ENCODE data around the gene CCDC102A. TPM values are rescaled to one million over a fixed set of nuclear protein-coding genes. Genes with fewer than 3 reads are reported as not detected.

Gene CCDC102A
- total RNA-seq, 1 donor from 2014 or later, result 7.8 TPM

DNA sequence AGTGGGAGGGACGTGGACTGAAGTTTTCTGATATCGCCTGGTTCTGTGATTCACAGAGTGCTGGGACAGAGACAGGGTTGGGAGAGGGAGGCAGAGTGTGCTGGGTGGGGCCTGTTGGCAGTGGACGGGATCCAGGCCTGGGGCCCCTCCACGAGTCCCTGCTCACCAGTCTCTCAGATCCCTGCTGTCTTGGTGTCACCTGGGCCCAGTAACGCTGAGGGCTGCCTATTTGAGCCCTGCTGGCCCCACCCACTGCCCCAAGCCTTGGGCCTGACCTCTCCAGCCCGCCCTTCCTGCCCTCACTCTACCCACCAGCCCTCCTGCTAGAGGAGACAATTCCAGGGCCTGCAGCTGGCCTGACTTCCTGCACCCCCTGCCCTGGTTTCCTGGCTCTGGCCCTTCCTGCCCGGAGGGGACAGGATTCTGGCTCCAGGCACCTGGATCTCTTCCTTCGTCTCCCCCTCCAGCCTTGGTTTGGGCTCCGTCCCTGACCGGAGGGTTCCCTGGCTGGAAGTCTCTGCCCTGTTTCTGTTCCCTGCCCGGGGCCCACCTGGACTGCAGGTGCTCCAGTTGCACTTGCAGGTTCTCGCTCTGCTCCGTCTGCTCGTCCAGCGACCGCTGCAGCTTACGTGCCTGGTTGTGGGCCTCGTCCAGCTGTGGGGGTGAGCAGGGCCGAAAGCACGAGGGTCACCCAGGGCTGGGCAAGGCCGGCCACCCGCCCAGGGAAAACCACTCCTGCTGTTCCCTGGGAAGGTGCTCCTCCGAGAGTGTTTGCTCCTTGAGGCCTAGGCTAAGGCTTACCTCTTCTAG, 21.4 kb downstream of the CCDC102A start:
- H3K27ac ChIP-seq (ENCODE audit: low read depth, low read length), result no peak overlapping the region
- H3K36me3 ChIP-seq (ENCODE audit: control insufficient read depth in 3 of 3, insufficient read depth in 3 of 3, low read length in 3 of 3), result peaks cover 0 to 7% (median 5%) of the 10 kb centered on the region in 3 donors
- H3K4me3 ChIP-seq (ENCODE audit: low read length in 3 of 3), result no peak overlapping the region
- no peaks in the 10 kb centered on the region for H3K9me3 ChIP-seq (ENCODE audit: control insufficient read depth in 3 of 3, low read length in 3 of 3)
- H3K9ac ChIP-seq (ENCODE audit: low read depth in 1 of 3, low read length in 3 of 3), result no peak overlapping the region
- peaks cover 3 to 5% (median 3%) of the 10 kb centered on the region in 3 donors for H3K4me1 ChIP-seq (ENCODE audit: control insufficient read depth in 3 of 3, insufficient read depth in 3 of 3, low read length in 3 of 3)
- H3K27me3 ChIP-seq (ENCODE audit: control insufficient read depth in 3 of 3, insufficient read depth in 3 of 3, low read length in 3 of 3), result no peaks in the 10 kb centered on the region

GRCh38 chr16:57514371-57514770, 22.0 kb downstream of the CCDC102A start:
- Histone ChIP-seq H3K4me1 (ENCODE audit: control insufficient read depth in 3 of 3, insufficient read depth in 3 of 3, low read length in 3 of 3) (peaks cover 3 to 5% (median 3%) of the 10 kb centered on the region in 3 donors), H3K36me3 (ENCODE audit: control insufficient read depth in 3 of 3, insufficient read depth in 3 of 3, low read length in 3 of 3) (peaks cover 0 to 7% (median 5%) of the 10 kb centered on the region in 3 donors), H3K27me3 (ENCODE audit: control insufficient read depth in 3 of 3, insufficient read depth in 3 of 3, low read length in 3 of 3) (no peaks in the 10 kb centered on the region), H3K9ac (ENCODE audit: low read depth in 1 of 3, low read length in 3 of 3) (no peak overlapping the region), H3K4me3 (ENCODE audit: low read length in 3 of 3) (no peak overlapping the region), H3K9me3 (ENCODE audit: control insufficient read depth in 3 of 3, low read length in 3 of 3) (no peaks in the 10 kb centered on the region), H3K27ac (ENCODE audit: low read depth, low read length) (no peak overlapping the region)

DNA sequence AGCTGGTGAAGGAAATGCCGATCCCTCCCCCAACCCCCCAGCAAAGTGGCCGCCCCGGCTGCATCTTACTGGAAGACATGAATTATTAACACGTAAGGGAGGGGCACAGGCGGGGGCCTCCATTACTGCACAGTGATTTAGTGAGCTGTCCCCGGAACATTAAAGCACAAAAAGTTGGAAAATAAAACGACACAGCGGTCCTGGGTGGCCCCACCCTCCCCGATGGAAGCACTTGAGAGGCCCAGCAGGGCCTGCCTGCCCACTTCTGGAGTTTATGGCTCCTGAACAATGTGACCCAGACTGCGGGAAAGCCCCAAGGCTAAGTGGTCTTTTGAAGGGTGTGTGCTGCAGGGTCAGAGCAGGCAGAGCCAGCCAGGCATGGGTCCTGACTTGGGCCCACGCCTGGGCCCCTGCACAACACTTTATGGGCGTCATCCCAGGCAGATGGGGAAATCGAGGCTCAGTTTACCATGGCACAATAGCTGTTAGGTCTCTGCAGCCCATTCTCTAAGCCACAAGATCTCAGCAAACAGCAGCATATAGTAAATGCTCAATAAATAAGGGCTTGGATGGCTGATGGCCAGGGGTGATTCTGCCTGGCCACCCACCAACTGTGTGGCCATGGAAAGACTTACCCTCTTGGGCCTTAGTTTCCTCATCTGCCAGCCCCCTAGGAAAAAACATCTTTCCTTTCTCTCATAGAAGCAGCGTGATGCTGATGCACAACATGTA, 22.8 kb downstream of the CCDC102A start:
- Histone ChIP-seq H3K4me1 (ENCODE audit: control insufficient read depth in 3 of 3, insufficient read depth in 3 of 3, low read length in 3 of 3) (peaks cover 3 to 5% (median 3%) of the 10 kb centered on the region in 3 donors), H3K9ac (ENCODE audit: low read depth in 1 of 3, low read length in 3 of 3) (no peak overlapping the region), H3K9me3 (ENCODE audit: control insufficient read depth in 3 of 3, low read length in 3 of 3) (no peaks in the 10 kb centered on the region), H3K27ac (ENCODE audit: low read depth, low read length) (no peak overlapping the region), H3K4me3 (ENCODE audit: low read length in 3 of 3) (no peak overlapping the region), H3K36me3 (ENCODE audit: control insufficient read depth in 3 of 3, insufficient read depth in 3 of 3, low read length in 3 of 3) (peaks cover 0 to 7% (median 5%) of the 10 kb centered on the region in 3 donors), H3K27me3 (ENCODE audit: control insufficient read depth in 3 of 3, insufficient read depth in 3 of 3, low read length in 3 of 3) (peaks cover 0 to 1% (median under 1%) of the 10 kb centered on the region in 3 donors)

DNA sequence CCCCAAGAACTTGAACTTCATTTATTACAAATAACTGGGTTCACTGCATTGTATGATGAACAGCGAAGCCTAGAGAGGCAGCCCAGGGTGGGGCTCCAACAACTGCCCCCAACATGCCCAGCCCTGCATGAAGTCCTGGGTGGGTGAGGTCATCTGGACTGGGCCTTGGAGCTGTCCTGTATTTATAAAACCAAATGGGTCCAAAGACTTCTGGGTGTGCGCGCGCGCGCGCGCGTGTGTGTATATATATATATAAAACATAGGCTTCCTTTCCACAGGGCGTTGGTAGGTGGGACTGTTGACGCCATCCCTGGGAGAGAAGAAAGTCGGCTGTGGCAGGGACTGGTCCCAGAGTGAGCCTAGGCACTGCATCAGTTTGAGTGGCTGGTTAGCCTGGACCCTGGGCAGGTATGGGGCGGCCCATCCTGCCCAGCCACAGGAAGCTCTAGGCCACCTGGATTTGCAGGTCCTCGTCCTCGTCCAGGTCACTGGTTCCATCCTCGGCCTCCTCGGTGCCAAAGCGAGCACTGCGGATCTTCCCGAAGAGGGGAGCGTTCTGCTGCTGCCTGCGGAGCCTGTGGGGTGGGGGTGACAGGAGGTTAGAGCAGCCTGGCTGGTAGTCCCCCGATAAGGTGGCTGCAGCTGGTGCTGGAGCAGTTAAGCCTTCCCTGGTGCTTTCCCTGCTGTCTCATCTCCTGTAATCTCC, 23.9 kb downstream of the CCDC102A start:
- H3K27me3 ChIP-seq (ENCODE audit: control insufficient read depth in 3 of 3, insufficient read depth in 3 of 3, low read length in 3 of 3), result peaks cover 0 to 9% (median 5%) of the 10 kb centered on the region in 3 donors
- no peak overlapping the region for H3K27ac ChIP-seq (ENCODE audit: low read depth, low read length)
- no peaks in the 10 kb centered on the region for H3K9me3 ChIP-seq (ENCODE audit: control insufficient read depth in 3 of 3, low read length in 3 of 3)
- H3K4me3 ChIP-seq (ENCODE audit: low read length in 3 of 3), result no peak overlapping the region
- no peak overlapping the region for H3K9ac ChIP-seq (ENCODE audit: low read depth in 1 of 3, low read length in 3 of 3)
- peaks cover 3 to 5% (median 3%) of the 10 kb centered on the region in 3 donors for H3K4me1 ChIP-seq (ENCODE audit: control insufficient read depth in 3 of 3, insufficient read depth in 3 of 3, low read length in 3 of 3)
- peaks cover 0 to 3% (median 2%) of the 10 kb centered on the region in 3 donors for H3K36me3 ChIP-seq (ENCODE audit: control insufficient read depth in 3 of 3, insufficient read depth in 3 of 3, low read length in 3 of 3)

- Histone ChIP-seq H3K36me3 (ENCODE audit: control insufficient read depth in 3 of 3, insufficient read depth in 3 of 3, low read length in 3 of 3) (peaks cover 0 to 3% (median 2%) of the 10 kb centered on the region in 3 donors), H3K27me3 (ENCODE audit: control insufficient read depth in 3 of 3, insufficient read depth in 3 of 3, low read length in 3 of 3) (peaks cover 0 to 9% (median 5%) of the 10 kb centered on the region in 3 donors)
Measured at GRCh38 chr16:57510016-57510871, 26.1 kb downstream of the CCDC102A start.

GRCh38 chr16:57509231-57509923, 27.0 kb downstream of the CCDC102A start:
- Histone ChIP-seq H3K9ac (ENCODE audit: low read depth in 1 of 3, low read length in 3 of 3) (no peak overlapping the region), H3K9me3 (ENCODE audit: control insufficient read depth in 3 of 3, low read length in 3 of 3) (no peaks in the 10 kb centered on the region), H3K27ac (ENCODE audit: low read depth, low read length) (no peak overlapping the region), H3K36me3 (ENCODE audit: control insufficient read depth in 3 of 3, insufficient read depth in 3 of 3, low read length in 3 of 3) (peaks cover 0 to 3% (median 2%) of the 10 kb centered on the region in 3 donors), H3K4me3 (ENCODE audit: low read length in 3 of 3) (no peak overlapping the region), H3K27me3 (ENCODE audit: control insufficient read depth in 3 of 3, insufficient read depth in 3 of 3, low read length in 3 of 3) (peaks cover 0 to 9% (median 5%) of the 10 kb centered on the region in 3 donors), H3K4me1 (ENCODE audit: control insufficient read depth in 3 of 3, insufficient read depth in 3 of 3, low read length in 3 of 3) (no peaks in the 10 kb centered on the region)

More at GRCh38 chr16:57510016-57510871, 26.1 kb downstream of the CCDC102A start:
- Histone ChIP-seq H3K9ac (ENCODE audit: low read depth in 1 of 3, low read length in 3 of 3) (no peak overlapping the region), H3K4me3 (ENCODE audit: low read length in 3 of 3) (no peak overlapping the region), H3K4me1 (ENCODE audit: control insufficient read depth in 3 of 3, insufficient read depth in 3 of 3, low read length in 3 of 3) (peaks cover 3 to 5% (median 3%) of the 10 kb centered on the region in 3 donors), H3K9me3 (ENCODE audit: control insufficient read depth in 3 of 3, low read length in 3 of 3) (no peaks in the 10 kb centered on the region), H3K27ac (ENCODE audit: low read depth, low read length) (no peak overlapping the region)

DNA sequence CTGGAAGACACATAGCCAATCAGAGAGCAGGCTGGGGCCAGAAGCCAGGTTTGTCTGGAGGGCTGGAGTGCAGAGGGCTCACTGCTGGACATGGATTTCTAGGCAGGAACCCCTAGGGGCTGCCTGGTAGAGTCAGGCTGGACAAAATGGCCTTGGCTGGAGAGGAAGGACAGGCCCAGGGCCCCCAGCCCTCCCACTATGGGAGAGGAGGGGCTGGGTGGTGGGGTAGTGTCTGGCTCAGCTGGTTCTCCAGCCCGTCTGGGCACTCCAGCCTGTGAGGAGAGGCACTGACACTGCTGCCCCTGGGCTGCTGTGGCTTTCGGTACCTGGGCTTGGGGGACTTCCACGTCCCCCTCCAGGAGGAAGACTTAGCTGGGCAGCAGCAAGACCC, 28.3 kb downstream of the CCDC102A start:
- Histone ChIP-seq H3K9me3 (ENCODE audit: control insufficient read depth in 3 of 3, low read length in 3 of 3) (no peaks in the 10 kb centered on the region), H3K36me3 (ENCODE audit: control insufficient read depth in 3 of 3, insufficient read depth in 3 of 3, low read length in 3 of 3) (peaks cover 0 to 3% (median 2%) of the 10 kb centered on the region in 3 donors), H3K27ac (ENCODE audit: low read depth, low read length) (no peak overlapping the region), H3K4me1 (ENCODE audit: control insufficient read depth in 3 of 3, insufficient read depth in 3 of 3, low read length in 3 of 3) (no peaks in the 10 kb centered on the region), H3K4me3 (ENCODE audit: low read length in 3 of 3) (no peak overlapping the region), H3K27me3 (ENCODE audit: control insufficient read depth in 3 of 3, insufficient read depth in 3 of 3, low read length in 3 of 3) (peaks cover 4 to 15% (median 5%) of the 10 kb centered on the region in 3 donors), H3K9ac (ENCODE audit: low read depth in 1 of 3, low read length in 3 of 3) (no peak overlapping the region)

- no peak overlapping the region for H3K9ac ChIP-seq (ENCODE audit: low read depth in 1 of 3, low read length in 3 of 3)
- no peak overlapping the region for H3K27ac ChIP-seq (ENCODE audit: low read depth, low read length)
- H3K9me3 ChIP-seq (ENCODE audit: control insufficient read depth in 3 of 3, low read length in 3 of 3), result no peaks in the 10 kb centered on the region
- peaks cover 4 to 15% (median 5%) of the 10 kb centered on the region in 3 donors for H3K27me3 ChIP-seq (ENCODE audit: control insufficient read depth in 3 of 3, insufficient read depth in 3 of 3, low read length in 3 of 3)
- no peak overlapping the region for H3K4me3 ChIP-seq (ENCODE audit: low read length in 3 of 3)
- H3K4me1 ChIP-seq (ENCODE audit: control insufficient read depth in 3 of 3, insufficient read depth in 3 of 3, low read length in 3 of 3), result no peaks in the 10 kb centered on the region
- no peaks in the 10 kb centered on the region for H3K36me3 ChIP-seq (ENCODE audit: control insufficient read depth in 3 of 3, insufficient read depth in 3 of 3, low read length in 3 of 3)
Measured at GRCh38 chr16:57507136-57508034, 29.0 kb downstream of the CCDC102A start.

Measured in skeletal muscle tissue (tissue), 4 donors.